Right atrium auricular region (tissue), 2 donors: Measurements from ENCODE around the gene TAGLN2. TPM values are rescaled to one million over a fixed set of nuclear protein-coding genes. Genes with fewer than 3 reads are reported as not detected.

Source experiments
- DNase-seq: peaks from one replicate; pipeline ENCODE4 v3.0.0-alpha.2; 2019; ENCODE audit warnings: low spot score
- H3K27ac ChIP-seq, 2 donors: fragments of 200-600 bp; sonication (generic); 1 replicate in 1 of 2; 2 replicates in 1 of 2; pipeline ENCODE4 v1.5.1; 2016 to 2019
- H3K27me3 ChIP-seq, 2 donors: fragments of 200-600 bp; sonication (generic); one replicate each; pipeline versions ENCODE4 v1.5.1 to v1.6.0; 2017 to 2019
- H3K36me3 ChIP-seq: fragments of 200-600 bp; sonication (generic); one replicate; pipeline ENCODE4 v1.5.1; 2016
- H3K4me1 ChIP-seq, 2 donors: fragments of 200-600 bp; sonication (generic); one replicate each; pipeline versions ENCODE4 v1.5.1 to v1.6.0; 2017 to 2019
- H3K4me3 ChIP-seq, 2 donors: fragments of 200-600 bp; sonication (generic); 1 replicate in 1 of 2; 2 replicates in 1 of 2; pipeline ENCODE4 v1.5.1; 2017 to 2019; ENCODE audit warnings: mild to moderate bottlenecking in 1 of 2, moderate library complexity in 1 of 2
- H3K9me3 ChIP-seq, 2 donors: fragments of 200-600 bp; sonication (generic); one replicate each; pipeline ENCODE4 v1.5.1; 2019
- CTCF ChIP-seq, 2 donors: fragments of 200-600 bp; sonication (generic); IDR thresholded peaks; one replicate each; pipeline ENCODE4 v1.5.1; 2019; ENCODE audit warnings: antibody characterized with exemption in 2 of 2
- total RNA-seq, 2 donors: library from RNA; depleted of rRNA; stranded (reverse); fragments of >200 nt; gene quantifications; one replicate each; pipeline ENCODE4 v1.1.0, GENCODE V29; 2016

TAGLN2 gene
- total RNA-seq, 2 donors from 2014 or later: 124 to 235 TPM

- Histone ChIP-seq H3K27me3 (no peaks in the 10 kb centered on the region), H3K4me3 (no peak overlapping the region), H3K4me1 (peaks cover 0 to 7% of the 10 kb centered on the region in 2 donors), H3K9me3 (no peaks in the 10 kb centered on the region), H3K27ac (no peak overlapping the region), H3K36me3 (no peaks in the 10 kb centered on the region)
- TF ChIP-seq CTCF (IDR thresholded peaks at IDR 0.05): no peak
- no peak for DNase-seq
Measured at GRCh38 chr1:159883134-159883533, 42.2 kb downstream of the TAGLN2 start.

- Histone ChIP-seq H3K4me3 (no peak overlapping the region), H3K36me3 (no peaks in the 10 kb centered on the region), H3K4me1 (peaks cover 0 to 7% of the 10 kb centered on the region in 2 donors), H3K27me3 (no peaks in the 10 kb centered on the region), H3K27ac (no peak overlapping the region), H3K9me3 (no peaks in the 10 kb centered on the region)
- DNase-seq: no peak
- no peak for TF ChIP-seq CTCF (IDR thresholded peaks at IDR 0.05)
Measured at GRCh38 chr1:159882527-159882862, 42.8 kb downstream of the TAGLN2 start.

GRCh38 chr1:159881622-159882526 lies 43.4 kb downstream of the TAGLN2 start:
- DNase-seq: peak; percentile 72
- H3K27ac ChIP-seq: no peak overlapping the region
- no peak for TF ChIP-seq CTCF (IDR thresholded peaks at IDR 0.05)

GRCh38 chr1:159880430-159880829 lies 44.9 kb downstream of the TAGLN2 start:
- Histone ChIP-seq H3K4me3 (no peak overlapping the region), H3K4me1 (peaks cover 0 to 7% of the 10 kb centered on the region in 2 donors), H3K27me3 (no peaks in the 10 kb centered on the region), H3K9me3 (no peaks in the 10 kb centered on the region), H3K36me3 (no peaks in the 10 kb centered on the region), H3K27ac (no peak overlapping the region)
- no peak for DNase-seq
- no peak for TF ChIP-seq CTCF (IDR thresholded peaks at IDR 0.05)

More at GRCh38 chr1:159881622-159882526, 43.4 kb downstream of the TAGLN2 start:
- H3K9me3 ChIP-seq: no peaks in the 10 kb centered on the region
- H3K4me1 ChIP-seq: peaks cover 0 to 7% of the 10 kb centered on the region in 2 donors
- no peak overlapping the region for H3K4me3 ChIP-seq
- H3K36me3 ChIP-seq: no peaks in the 10 kb centered on the region
- no peaks in the 10 kb centered on the region for H3K27me3 ChIP-seq

GRCh38 chr1:159879977-159880376 lies 45.3 kb downstream of the TAGLN2 start:
- Histone ChIP-seq H3K4me3 (no peak overlapping the region), H3K4me1 (peaks cover 0 to 7% of the 10 kb centered on the region in 2 donors), H3K27me3 (no peaks in the 10 kb centered on the region), H3K36me3 (no peaks in the 10 kb centered on the region), H3K9me3 (no peaks in the 10 kb centered on the region), H3K27ac (no peak overlapping the region)
- no peak for DNase-seq
- TF ChIP-seq CTCF (IDR thresholded peaks at IDR 0.05): no peak
